HG02943 (cell line): ENCODE results near the gene RHEB.

Experiments used
- ATAC-seq: cut with Tn5 transposase; IDR thresholded peaks from one replicate; pipeline ENCODE4 v1.9.1; 2021; ENCODE audit warnings: mild to moderate bottlenecking, low read depth, moderate library complexity; ENCODE audit not compliant: unreplicated experiment

The RHEB gene

GRCh38 chr7:151505433-151505832 lies 14.3 kb downstream of the RHEB start:
- no peak for ATAC-seq

- ATAC-seq: no peak
These were observed 14.9 kb downstream of the RHEB start for GRCh38 chr7:151504715-151505326.

- ATAC-seq: no peak
These were observed 15.6 kb downstream of the RHEB start for GRCh38 chr7:151503902-151504714.

GRCh38 chr7:151501676-151502075 lies 18.0 kb downstream of the RHEB start:
- no peak for ATAC-seq

GRCh38 chr7:151498495-151498894 lies 21.2 kb downstream of the RHEB start:
- no peak for ATAC-seq

GRCh38 chr7:151497306-151497871 lies 22.3 kb downstream of the RHEB start:
- ATAC-seq: no peak

- ATAC-seq: no peak
These were observed 24.3 kb downstream of the RHEB start for GRCh38 chr7:151495360-151495759.

GRCh38 chr7:151494298-151495284 lies 25.1 kb downstream of the RHEB start:
- no peak for ATAC-seq

- no peak for ATAC-seq
These were observed 26.6 kb downstream of the RHEB start for GRCh38 chr7:151493083-151493482.

GRCh38 chr7:151491859-151492258 lies 27.8 kb downstream of the RHEB start:
- no peak for ATAC-seq

- ATAC-seq: no peak
These were observed 29.1 kb downstream of the RHEB start for GRCh38 chr7:151490456-151491105.

- no peak for ATAC-seq
These were observed 30.2 kb downstream of the RHEB start for GRCh38 chr7:151489498-151489897.

GRCh38 chr7:151488096-151488495 lies 31.6 kb downstream of the RHEB start:
- ATAC-seq: no peak

- no peak for ATAC-seq
These were observed 32.5 kb downstream of the RHEB start for GRCh38 chr7:151487228-151487627.

- no peak for ATAC-seq
These were observed 33.6 kb downstream of the RHEB start for GRCh38 chr7:151486074-151486473.

GRCh38 chr7:151484971-151485707 lies 34.6 kb downstream of the RHEB start:
- ATAC-seq: no peak

- ATAC-seq: no peak
These were observed 36.0 kb downstream of the RHEB start for GRCh38 chr7:151483711-151483983.

GRCh38 chr7:151482883-151483710 lies 36.6 kb downstream of the RHEB start:
- no peak for ATAC-seq
